K562 (cell line): Measurements from ENCODE around the gene NBEA. TPM values are rescaled to one million over a fixed set of nuclear protein-coding genes. Genes with fewer than 3 reads are reported as not detected.
A peak's percentile ranks its signal among the peaks of the same experiment; 100 is the strongest.

ENCODE experiments used
- ATAC-seq: fragments of 200-7000 bp; cut with Tn5 transposase; 3 replicates; pipeline ENCODE4 v1.9.1; 2020; ENCODE audit warnings: moderate library complexity
- Bru-seq: library from RNA; stranded (reverse); fragments of 400-500 nt; gene quantifications from one replicate; lab custom pipeline; 2021; lab: Mats Ljungman, UMichigan
- BruChase-seq, 2 experiments: library from RNA; stranded (reverse); fragments of 400-500 nt; gene quantifications; one replicate each; lab custom pipeline; 2021; lab: Mats Ljungman, UMichigan
- BruUV-seq: library from RNA; stranded (reverse); fragments of 400-500 nt; replicated peaks from 2 replicates; lab custom pipeline; 2021; lab: Mats Ljungman, UMichigan
- CTCF ChIA-PET: fragments of 300-600 bp; formaldehyde crosslinking; extraction: SDS; loops from one replicate; lab custom pipeline; 2021; ENCODE audit warnings: low intra/inter-chr PET ratio; lab: Yijun Ruan, JAX
- POLR2A ChIA-PET: fragments of 300-600, 350-650 bp; sonication (Branson Sonifier 250); formaldehyde crosslinking; extraction: SDS; loops from one replicate; lab custom pipeline; 2021; ENCODE audit warnings: antibody characterized with exemption, inconsistent platforms; lab: Yijun Ruan, JAX
- DNase-seq, 4 experiments: peaks; one replicate each; pipeline versions ENCODE4 v3.0.0 to v3.0.0-alpha.2; 2011 to 2018; ENCODE audit warnings: low spot score in 3 of 4, mixed read lengths in 3 of 4; ENCODE audit errors: extremely low read depth in 1 of 4
- FAIRE-seq: peaks from 2 replicates; lab custom pipeline; 2011; peaks lifted over from hg19 to GRCh38; lab: Jason Lieb, UNC
- H2AFZ ChIP-seq: 2 replicates; pipeline ENCODE4 v1.6.0; 2011; ENCODE audit warnings: low read depth, low read length, control low read depth, inconsistent platforms
- H3K27ac ChIP-seq: fragments of 200-600 bp; 3 replicates; pipeline ENCODE4 v1.8.0; 2011; ENCODE audit warnings: low read depth, mild to moderate bottlenecking, control low read depth, inconsistent platforms, low read length, moderate library complexity, mixed read lengths; ENCODE audit errors: extremely low read depth
- H3K27me3 ChIP-seq, 2 experiments: fragments of 300-600 bp in 1 of 2; 2 replicates in 1 of 2; 3 replicates in 1 of 2; pipeline versions ENCODE4 v1.6.0 to v1.8.0; 2011; ENCODE audit warnings: inconsistent platforms in 2 of 2, low read length in 2 of 2, mild to moderate bottlenecking in 1 of 2, mixed read lengths in 1 of 2, moderate library complexity in 1 of 2; ENCODE audit not compliant: control insufficient read depth in 2 of 2, insufficient read depth in 2 of 2
- H3K36me3 ChIP-seq: fragments of 300-600 bp; 3 replicates; pipeline ENCODE4 v1.8.0; 2011; ENCODE audit warnings: mild to moderate bottlenecking, low read length, inconsistent platforms; ENCODE audit not compliant: control insufficient read depth, insufficient read depth
- H3K4me1 ChIP-seq, 2 experiments: fragments of 200-600 bp in 1 of 2; replicated peaks in 1 of 2; 2 replicates in 1 of 2; 3 replicates in 1 of 2; pipeline versions ENCODE4 v1.5.1 to v1.8.0; 2011; ENCODE audit warnings: inconsistent platforms in 2 of 2, low read length in 2 of 2, mild to moderate bottlenecking in 1 of 2, mixed read lengths in 1 of 2, moderate library complexity in 1 of 2; ENCODE audit not compliant: control insufficient read depth in 2 of 2, insufficient read depth in 2 of 2
- H3K4me2 ChIP-seq: 2 replicates; pipeline ENCODE4 v1.6.1; 2011; ENCODE audit warnings: low read length, control low read depth, inconsistent platforms, mixed read lengths; ENCODE audit not compliant: insufficient read depth
- H3K4me3 ChIP-seq: fragments of 200-600 bp; sonication (generic), shearing (Covaris generic); 2 replicates; pipeline ENCODE4 v1.5.1; 2016; ENCODE audit warnings: control low read depth, inconsistent platforms
- H3K79me2 ChIP-seq: fragments of 200-600 bp; 3 replicates; pipeline ENCODE4 v1.8.0; 2011; ENCODE audit warnings: low read length, inconsistent platforms; ENCODE audit not compliant: control insufficient read depth, insufficient read depth
- H3K9ac ChIP-seq, 2 experiments: 2 replicates each; pipeline versions ENCODE4 v1.6.0 to v1.6.1; 2011; ENCODE audit warnings: low read depth in 2 of 2, low read length in 2 of 2, control low read depth in 1 of 2, inconsistent platforms in 1 of 2, mild to moderate bottlenecking in 1 of 2, mixed read lengths in 1 of 2; ENCODE audit not compliant: insufficient read depth in 1 of 2
- H3K9me1 ChIP-seq: one replicate; pipeline ENCODE4 v1.6.0; 2011; ENCODE audit warnings: inconsistent platforms, mild to moderate bottlenecking, low read length, moderate library complexity; ENCODE audit not compliant: control insufficient read depth, insufficient read depth
- H3K9me3 ChIP-seq: replicated peaks from 2 replicates; pipeline ENCODE4 v1.5.1; 2011; ENCODE audit warnings: low read depth, low read length, inconsistent platforms; ENCODE audit not compliant: control insufficient read depth, insufficient read depth
- H4K20me1 ChIP-seq: replicated peaks from 2 replicates; pipeline ENCODE4 v1.6.1; 2011; ENCODE audit warnings: low read length, inconsistent platforms, mixed read lengths; ENCODE audit not compliant: control insufficient read depth, insufficient read depth
- MAZ ChIP-seq, 2 experiments: fragments of 450-650 bp in 1 of 2; sonication (generic) in 1 of 2; formaldehyde crosslinking; IDR thresholded peaks in 1 of 2; conservative IDR thresholded peaks in 1 of 2; 2 replicates each; pipeline versions ENCODE4 v1.4.0 to v1.5.0; 2020; ENCODE audit warnings: mild to moderate bottlenecking in 1 of 2, missing genetic modification reagents in 1 of 2
- PHF8 ChIP-seq: fragments of 200-600 bp; sonication (generic); IDR thresholded peaks from 2 replicates; pipeline ENCODE4 v1.6.1; 2012; ENCODE audit warnings: mixed run types, mild to moderate bottlenecking, inconsistent platforms, low read length, moderate library complexity, borderline replicate concordance
- YY1 ChIP-seq, 3 experiments: IDR thresholded peaks; 2 replicates each; pipeline ENCODE4 v1.6.1; 2011; ENCODE audit warnings: low read length in 2 of 3, mild to moderate bottlenecking in 2 of 3, moderate library complexity in 2 of 3, borderline replicate concordance in 1 of 3, control low read depth in 1 of 3, low read depth in 1 of 3; ENCODE audit not compliant: insufficient read depth in 3 of 3, insufficient replicate concordance in 2 of 3, control insufficient read depth in 1 of 3, insufficient read length in 1 of 3; ENCODE audit errors: extremely low read depth in 1 of 3
- WGBS: fragments of 100-300 bp; shearing (Covaris generic); methylation state at CpG from one replicate; pipeline ENCODE4 v1.1.6; 2016; ENCODE audit warnings: low coverage, mixed read lengths; ENCODE audit not compliant: insufficient coverage; ENCODE audit errors: missing lambda C conversion rate; 5-methylcytosine and 5-hydroxymethylcytosine counted together
- in situ Hi-C: fragments of 300-500 bp; cut with MboI; formaldehyde crosslinking; loops from 4 replicates; pipeline ENCODE4 v1.15.0; 2018; ENCODE audit warnings: inconsistent platforms, mixed read lengths
- intact Hi-C: fragments of 100-400 bp; cut with micrococcal nuclease; formaldehyde crosslinking; loops from 2 replicates; pipeline ENCODE4 v1.14.2; 2022
- long read RNA-seq, 3 experiments: library from polyadenylated mRNA in 2 of 3; library from RNA in 1 of 3; unstranded in 2 of 3; stranded (forward) in 1 of 3; transcript quantifications; one replicate each; pipeline ENCODE4 v2.0.0, GENCODE V29; 2019 to 2022
- polyA minus RNA-seq, 3 experiments: library from RNA; depleted of rRNA, polyadenylated mRNA; stranded (reverse); fragments of >200 nt; gene quantifications; 2 replicates each; pipeline ENCODE4 v1.2.3, GENCODE V29; 2011
- polyA plus RNA-seq, 8 experiments: library from polyadenylated mRNA; depleted of rRNA in 4 of 8; stranded (reverse) in 5 of 8; unstranded in 3 of 8; fragments of >200 nt; fragmentation: Nextera tagmentation in 2 of 8; fragmentation: Illumina TruSeq in 1 of 8; extraction: Ambion mirVana in 2 of 8; extraction: Trizol in 1 of 8; gene quantifications; 2 replicates each; pipeline versions ENCODE4 v1.2.1 to v1.2.3, GENCODE V29; 2011 to 2014; ENCODE audit warnings: inconsistent platforms in 1 of 8, missing spikeins in 1 of 8
- total RNA-seq, 7 experiments: library from RNA; depleted of rRNA in 6 of 7; stranded (reverse); fragments of >200 nt in 6 of 7; fragmentation: Illumina TruSeq in 2 of 7; extraction: Trizol in 2 of 7; gene quantifications; 2 replicates each; pipeline versions ENCODE4 v1.2.1 to v1.2.3, GENCODE V29; 2011 to 2021; ENCODE audit warnings: low replicate concordance in 1 of 7
- TF ChIP-seq, protein P1 (sequence below): fragments of 200-800 bp; sonication (Bioruptor generic); IDR thresholded peaks from 2 replicates; pipeline ENCODE4 v1.6.1; 2017; ENCODE audit warnings: missing genetic modification characterization, missing compliant biosample characterization

Gene NBEA, protein sequence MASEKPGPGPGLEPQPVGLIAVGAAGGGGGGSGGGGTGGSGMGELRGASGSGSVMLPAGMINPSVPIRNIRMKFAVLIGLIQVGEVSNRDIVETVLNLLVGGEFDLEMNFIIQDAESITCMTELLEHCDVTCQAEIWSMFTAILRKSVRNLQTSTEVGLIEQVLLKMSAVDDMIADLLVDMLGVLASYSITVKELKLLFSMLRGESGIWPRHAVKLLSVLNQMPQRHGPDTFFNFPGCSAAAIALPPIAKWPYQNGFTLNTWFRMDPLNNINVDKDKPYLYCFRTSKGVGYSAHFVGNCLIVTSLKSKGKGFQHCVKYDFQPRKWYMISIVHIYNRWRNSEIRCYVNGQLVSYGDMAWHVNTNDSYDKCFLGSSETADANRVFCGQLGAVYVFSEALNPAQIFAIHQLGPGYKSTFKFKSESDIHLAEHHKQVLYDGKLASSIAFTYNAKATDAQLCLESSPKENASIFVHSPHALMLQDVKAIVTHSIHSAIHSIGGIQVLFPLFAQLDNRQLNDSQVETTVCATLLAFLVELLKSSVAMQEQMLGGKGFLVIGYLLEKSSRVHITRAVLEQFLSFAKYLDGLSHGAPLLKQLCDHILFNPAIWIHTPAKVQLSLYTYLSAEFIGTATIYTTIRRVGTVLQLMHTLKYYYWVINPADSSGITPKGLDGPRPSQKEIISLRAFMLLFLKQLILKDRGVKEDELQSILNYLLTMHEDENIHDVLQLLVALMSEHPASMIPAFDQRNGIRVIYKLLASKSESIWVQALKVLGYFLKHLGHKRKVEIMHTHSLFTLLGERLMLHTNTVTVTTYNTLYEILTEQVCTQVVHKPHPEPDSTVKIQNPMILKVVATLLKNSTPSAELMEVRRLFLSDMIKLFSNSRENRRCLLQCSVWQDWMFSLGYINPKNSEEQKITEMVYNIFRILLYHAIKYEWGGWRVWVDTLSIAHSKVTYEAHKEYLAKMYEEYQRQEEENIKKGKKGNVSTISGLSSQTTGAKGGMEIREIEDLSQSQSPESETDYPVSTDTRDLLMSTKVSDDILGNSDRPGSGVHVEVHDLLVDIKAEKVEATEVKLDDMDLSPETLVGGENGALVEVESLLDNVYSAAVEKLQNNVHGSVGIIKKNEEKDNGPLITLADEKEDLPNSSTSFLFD (N-terminal part only)
- 0.07 and 0.63 TPM in 2 replicates for total RNA-seq (2011; cell fraction: chromatin; rRNA removed; ENCODE audit: low replicate concordance)
- total RNA-seq (2011; cell fraction: nucleolus; rRNA removed): under 0.01 TPM in 1 of 2 replicates, not detected in the other
- 0.07 TPM in 1 of 2 replicates, not detected in the other for total RNA-seq (2011; cell fraction: nucleoplasm; rRNA removed)
- total RNA-seq (2014; rRNA removed) (0.04 and 0.05 TPM in 2 replicates), total RNA-seq (2014; rRNA removed; fragmentation: Illumina TruSeq; extraction: Trizol) (0.03 and 0.04 TPM in 2 replicates), total RNA-seq (2015; rRNA removed; fragmentation: Illumina TruSeq; extraction: Trizol) (0.18 and 0.23 TPM in 2 replicates), total RNA-seq (2021) (0.07 and 0.16 TPM in 2 replicates), polyA plus RNA-seq (2011; rRNA removed) (0.01 and 0.03 TPM in 2 replicates), polyA plus RNA-seq (2014; fragmentation: Illumina TruSeq; extraction: Trizol) (0.03 TPM in 2 replicates), polyA plus RNA-seq (2014; fragmentation: Nextera tagmentation; extraction: Ambion mirVana) (not detected), polyA plus RNA-seq (2014; rRNA removed) (0.94 TPM in 1 of 2 replicates, not detected in the other), polyA minus RNA-seq (2011; rRNA and poly(A)+ RNA removed) (0.12 and 0.25 TPM in 2 replicates), Bru-seq, nascent RNA (percentile 15 among the genes with signal in this experiment), BruChase-seq, experiment 1, labeled RNA remaining after a 2-hour chase (percentile 15 among the genes with signal in this experiment), BruChase-seq, experiment 2, labeled RNA remaining after a 6-hour chase (percentile 14 among the genes with signal in this experiment)
- 0.01 TPM in 1 of 2 replicates, not detected in the other for polyA plus RNA-seq (2011; cell fraction: cytosol; rRNA removed)
- 0.03 and 0.04 TPM in 2 replicates for polyA plus RNA-seq (2011; cell fraction: nucleus; rRNA removed)
- polyA plus RNA-seq (2012): 0.04 and 0.36 TPM in 2 replicates
- not detected in 2 replicates for polyA minus RNA-seq (2011; cell fraction: cytosol; rRNA and poly(A)+ RNA removed)
- polyA minus RNA-seq (2011; cell fraction: nucleus; rRNA and poly(A)+ RNA removed): 0.44 and 0.81 TPM in 2 replicates
- long read RNA-seq, experiment 1: 0 reads
- long read RNA-seq, experiment 2: 0 reads
- long read RNA-seq, experiment 3: 0 reads

DNA sequence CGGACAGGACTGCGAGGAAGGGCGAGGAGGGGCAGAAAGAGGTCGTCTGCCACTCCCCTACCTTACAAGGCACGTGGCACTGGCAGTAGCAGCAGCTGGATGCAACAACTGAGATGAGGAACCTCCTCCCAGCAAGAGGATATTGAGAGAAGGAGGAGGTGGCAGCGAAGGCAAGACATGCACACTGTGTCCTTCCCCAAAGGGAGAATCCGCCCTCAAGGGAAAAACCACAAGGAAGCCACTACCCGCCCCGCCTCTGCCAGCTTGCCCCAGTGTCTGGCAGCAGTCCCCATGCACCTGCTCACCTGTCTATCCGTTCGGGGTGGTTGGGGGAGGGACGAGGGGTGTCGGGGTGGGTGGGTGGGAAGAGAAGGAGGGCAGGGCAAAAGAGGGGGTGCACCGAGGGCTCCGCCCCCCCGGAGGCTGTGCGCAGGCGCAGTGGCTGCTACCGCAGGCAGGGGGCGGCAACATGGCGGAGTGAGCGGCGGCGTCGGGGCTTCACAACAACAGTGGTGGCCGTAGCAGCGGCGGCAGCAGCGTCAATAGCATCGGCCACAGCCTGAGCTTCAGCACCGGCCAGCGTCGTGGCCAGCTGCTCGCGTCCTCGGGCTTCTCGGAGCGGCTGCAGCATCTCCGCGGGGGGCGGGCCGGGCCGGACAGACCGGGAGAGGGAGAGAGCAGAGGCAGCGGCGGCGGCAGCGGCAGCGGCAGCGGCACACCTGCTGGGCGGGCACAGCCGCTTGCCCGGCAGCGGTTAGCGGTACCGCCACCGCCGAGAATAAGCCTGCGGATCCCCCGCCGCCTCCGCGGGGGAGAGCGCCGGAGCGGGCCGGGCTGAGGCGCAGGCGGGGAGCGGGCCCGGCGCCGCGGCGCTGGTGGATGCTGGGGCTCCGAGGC is at the start of gene NBEA:
NBEA (plus strand) TSS at position 436 of the 897 bp plus-strand sequence. CDS start 551 bp downstream, outside the sequence.
- no peaks in the 10 kb centered on the region for H3K9me3 ChIP-seq
- ChIA-PET POLR2A (no interaction called here), CTCF (no interaction called here)
- H3K27ac ChIP-seq: no peak within 1 kb of the TSS
- H3K79me2 ChIP-seq: no peaks in the 10 kb centered on the region
- no peaks in the 10 kb centered on the region for H3K9me1 ChIP-seq
- H3K9ac ChIP-seq: peak within 1 kb of the TSS in 1 of 2 experiments; percentile 58; a peak in 2 of 4 replicates
- no peak for FAIRE-seq
- peak within 1 kb of the TSS; percentile 44 for H3K4me3 ChIP-seq
- peak within 1 kb of the TSS; percentile 52; the same call in 1 of the 2 replicates for H3K4me2 ChIP-seq
- peaks cover 0 to 9% of the 10 kb centered on the region in 2 experiments; a peak in 2 of 5 replicates for H3K4me1 ChIP-seq
- 1% methylated on average over 24 of the region's 76 CpGs for WGBS
- 0 out of 2 replicates have a peak within 1 kb of the TSS, but pooled peaks have one; percentile 63 for H2AFZ ChIP-seq
- peak; percentile 34 to 66 (median 50) for DNase-seq
- ATAC-seq: peak; percentile 88
- H3K36me3 ChIP-seq: no peaks in the 10 kb centered on the region
- no peaks in the 10 kb centered on the region for H3K27me3 ChIP-seq
- intact Hi-C loops: no loop called here
- no peaks in the 10 kb centered on the region for H4K20me1 ChIP-seq
- in situ Hi-C loops: no loop called here
- BruUV-seq: no TSS peak
- peak; percentile 23; the same call in 1 of the 2 replicates for TF ChIP-seq PHF8
- TF ChIP-seq YY1 (IDR thresholded peaks at IDR 0.05; ENCODE audit: borderline replicate concordance in 1 of 3, control insufficient read depth in 1 of 3, extremely low read depth in 1 of 3, insufficient read depth in 3 of 3, insufficient read length in 1 of 3, insufficient replicate concordance in 2 of 3, low read depth in 1 of 3, low read length in 2 of 3): peak in 1 of 3 experiments; percentile 71
- 0 out of 4 replicates have a peak, but pooled peaks of 1 of the 2 experiments have one; percentile 24 for TF ChIP-seq MAZ (CRISPR knock-in tag; conservative IDR thresholded peaks at IDR 0.05 in 1 of 2, IDR thresholded peaks at IDR 0.05 in 1 of 2)
- TF ChIP-seq, protein P1, sequence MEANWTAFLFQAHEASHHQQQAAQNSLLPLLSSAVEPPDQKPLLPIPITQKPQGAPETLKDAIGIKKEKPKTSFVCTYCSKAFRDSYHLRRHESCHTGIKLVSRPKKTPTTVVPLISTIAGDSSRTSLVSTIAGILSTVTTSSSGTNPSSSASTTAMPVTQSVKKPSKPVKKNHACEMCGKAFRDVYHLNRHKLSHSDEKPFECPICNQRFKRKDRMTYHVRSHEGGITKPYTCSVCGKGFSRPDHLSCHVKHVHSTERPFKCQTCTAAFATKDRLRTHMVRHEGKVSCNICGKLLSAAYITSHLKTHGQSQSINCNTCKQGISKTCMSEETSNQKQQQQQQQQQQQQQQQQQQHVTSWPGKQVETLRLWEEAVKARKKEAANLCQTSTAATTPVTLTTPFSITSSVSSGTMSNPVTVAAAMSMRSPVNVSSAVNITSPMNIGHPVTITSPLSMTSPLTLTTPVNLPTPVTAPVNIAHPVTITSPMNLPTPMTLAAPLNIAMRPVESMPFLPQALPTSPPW (CRISPR knock-in tag): peak; percentile 65
